NOMO-1 treated with DMSO at 0.1 percent for 48 hours (cell line): ENCODE results near the gene FGGY.
"Not testable (repeated sequence)": the region's sequence is repeated elsewhere in the genome, so short reads cannot be mapped to it uniquely, and the experiment has no call there.

Source experiments
- DNase-seq: peaks from one replicate; lab custom pipeline; 2025; ENCODE audit not compliant: unreplicated experiment; lab: John Stamatoyannopoulos, UW

FGGY gene

DNA sequence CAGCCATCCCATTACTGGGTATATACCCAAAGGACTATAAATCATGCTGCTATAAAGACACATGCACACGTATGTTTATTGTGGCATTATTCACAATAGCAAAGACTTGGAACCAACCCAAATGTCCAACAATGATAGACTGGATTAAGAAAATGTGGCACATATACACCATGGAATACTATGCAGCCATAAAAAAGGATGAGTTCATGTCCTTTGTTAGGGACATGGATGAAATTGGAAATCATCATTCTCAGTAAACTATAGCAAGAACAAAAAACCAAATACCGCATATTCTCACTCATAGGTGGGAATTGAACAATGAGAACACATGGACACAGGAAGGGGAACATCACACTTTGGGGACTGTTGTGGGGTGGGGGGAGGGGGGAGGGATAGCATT, 241.6 kb downstream of the FGGY start:
- not testable (repeated sequence) for DNase-seq

DNA sequence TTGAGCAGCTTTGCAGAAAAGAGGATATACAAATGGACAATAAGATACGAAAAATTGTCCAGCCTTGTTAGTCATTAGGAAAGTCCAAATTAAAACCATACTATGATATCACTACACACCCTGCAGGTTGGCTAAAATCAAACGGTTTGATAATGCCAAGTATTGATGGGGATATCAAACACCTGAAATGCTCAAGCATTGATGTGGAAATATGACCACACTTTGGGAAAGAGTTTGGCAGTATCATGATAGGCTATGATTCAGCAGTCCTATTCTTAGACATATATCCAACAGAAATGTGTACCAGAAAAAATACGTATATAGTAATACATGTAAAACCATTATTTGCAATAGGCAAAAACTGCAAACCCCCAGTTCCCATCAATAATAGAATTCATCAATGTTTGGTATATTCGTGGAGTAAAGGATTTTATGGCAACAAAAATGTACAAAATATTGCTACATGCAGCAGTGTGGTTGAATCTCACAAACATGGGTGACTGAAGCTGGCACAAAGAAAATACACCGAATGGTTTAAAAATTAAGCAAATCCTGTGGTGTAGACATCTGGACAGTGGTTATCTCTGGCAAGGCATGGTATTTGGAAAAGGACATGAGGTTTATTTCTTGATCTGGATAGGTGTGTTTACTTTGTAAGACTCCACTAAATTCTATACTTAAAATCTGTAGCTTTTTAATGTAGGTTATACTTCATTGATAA, 243.2 kb downstream of the FGGY start:
- no peak for DNase-seq

DNA sequence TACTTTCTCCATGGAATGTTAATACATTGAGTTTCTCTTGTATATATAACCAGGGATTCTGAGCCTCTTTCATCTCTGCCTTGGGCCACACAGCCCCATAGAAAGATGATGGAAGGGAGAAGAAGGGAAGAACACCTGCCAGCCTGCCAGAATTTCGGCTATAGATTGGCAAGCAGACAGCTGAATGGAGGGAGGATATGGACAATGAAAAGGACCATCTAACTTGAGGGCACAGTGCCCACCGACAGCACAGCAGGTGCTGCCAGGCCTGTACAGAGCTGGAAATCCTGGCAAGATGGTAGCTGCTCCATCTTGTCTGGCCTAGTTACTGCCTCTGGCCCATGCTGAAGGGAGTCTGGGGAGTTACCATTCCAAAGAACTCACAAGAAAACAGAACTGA, 244.3 kb downstream of the FGGY start:
- DNase-seq = no peak

DNA sequence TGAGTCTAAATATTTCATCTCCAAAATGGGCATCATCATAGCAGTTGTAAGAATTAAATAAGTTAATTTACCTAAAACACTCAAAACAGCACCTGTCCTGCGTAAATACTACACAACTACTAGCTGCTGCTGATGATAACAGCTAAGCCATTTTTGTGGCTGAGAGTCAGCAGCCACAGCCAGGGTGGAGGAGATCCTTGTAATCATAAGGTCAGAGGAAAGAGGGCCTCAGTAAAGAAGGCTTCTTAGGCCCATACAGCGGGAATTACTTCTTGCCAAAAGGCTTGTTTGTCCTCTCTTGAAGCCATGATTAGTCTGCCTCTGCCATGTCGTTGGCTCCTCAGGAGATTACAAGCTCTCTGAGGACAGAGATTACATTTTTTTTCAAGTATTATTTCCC, 245.0 kb downstream of the FGGY start:
- DNase-seq = no peak

DNA sequence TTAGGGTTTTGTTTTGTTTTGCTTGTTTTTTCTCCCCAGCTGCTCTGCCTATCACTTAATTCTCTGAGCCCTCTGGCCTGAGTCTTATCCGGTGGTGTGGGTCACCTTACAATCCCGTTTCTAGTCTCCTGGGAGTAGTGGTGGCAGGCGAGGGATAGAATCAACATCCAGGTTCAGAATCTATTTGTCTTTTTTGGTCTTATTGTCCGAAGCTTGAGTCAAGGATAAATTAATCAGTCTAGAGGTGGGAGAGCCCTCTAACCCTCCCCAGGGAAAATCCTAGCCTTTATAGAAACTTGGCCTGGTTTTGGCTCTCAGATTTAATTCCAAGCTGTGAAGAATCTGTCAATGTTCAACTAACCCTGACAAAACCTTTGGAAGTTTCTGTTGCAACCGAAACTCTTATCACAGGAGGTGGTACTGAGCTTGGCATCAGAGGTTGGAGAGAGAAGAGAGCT, 246.3 kb downstream of the FGGY start:
- no peak for DNase-seq

DNA sequence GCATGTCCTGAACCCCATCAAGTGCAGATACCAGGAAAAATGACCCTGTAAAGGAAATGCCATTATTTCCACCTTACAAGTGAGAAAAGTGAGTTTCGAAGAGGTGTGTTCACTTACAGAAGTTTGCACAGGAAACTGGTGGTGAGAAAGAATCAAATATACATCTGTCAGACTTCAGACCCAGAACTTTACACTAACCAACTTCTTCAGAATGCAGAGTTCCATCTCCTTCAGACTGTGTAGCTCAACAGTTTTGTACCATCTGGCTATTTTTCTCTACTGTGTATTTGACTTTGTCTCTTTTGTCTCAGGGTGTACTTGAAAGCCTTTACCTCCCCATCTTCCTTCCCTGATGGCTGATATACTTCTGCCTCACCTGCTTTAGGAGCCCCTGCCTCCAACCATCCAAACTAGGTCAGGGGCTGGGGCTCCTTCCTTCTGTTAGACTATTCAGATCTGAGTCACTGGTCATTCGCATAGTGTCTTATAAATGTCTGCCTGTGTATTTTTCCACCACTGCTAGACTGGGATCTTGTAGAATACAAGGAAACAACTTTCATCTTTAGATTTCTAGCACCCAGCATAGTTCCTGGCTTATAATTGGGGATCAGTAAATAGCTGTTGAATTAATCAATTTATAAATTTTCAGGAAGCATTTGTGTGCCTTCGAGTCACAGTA, 247.9 kb downstream of the FGGY start:
- no peak for DNase-seq

DNA sequence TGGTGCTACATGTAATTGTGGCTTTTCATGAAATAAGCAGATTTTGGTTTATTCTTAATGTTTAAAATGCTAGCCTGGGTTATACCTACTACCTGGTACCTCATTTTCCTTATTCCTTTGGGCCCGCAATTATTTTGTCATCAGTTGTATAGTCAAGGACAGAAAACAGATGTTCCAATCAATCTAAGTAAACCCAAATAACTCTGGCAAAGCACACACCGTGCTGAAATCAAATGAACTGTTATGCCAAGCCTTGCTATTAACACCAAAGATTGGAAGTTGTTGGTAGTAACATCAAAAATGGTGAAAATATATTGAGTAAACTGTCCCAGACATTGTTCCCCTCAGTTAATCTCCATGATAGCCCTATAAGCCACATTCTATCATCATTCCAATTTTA, 248.9 kb downstream of the FGGY start:
- DNase-seq = no peak

DNA sequence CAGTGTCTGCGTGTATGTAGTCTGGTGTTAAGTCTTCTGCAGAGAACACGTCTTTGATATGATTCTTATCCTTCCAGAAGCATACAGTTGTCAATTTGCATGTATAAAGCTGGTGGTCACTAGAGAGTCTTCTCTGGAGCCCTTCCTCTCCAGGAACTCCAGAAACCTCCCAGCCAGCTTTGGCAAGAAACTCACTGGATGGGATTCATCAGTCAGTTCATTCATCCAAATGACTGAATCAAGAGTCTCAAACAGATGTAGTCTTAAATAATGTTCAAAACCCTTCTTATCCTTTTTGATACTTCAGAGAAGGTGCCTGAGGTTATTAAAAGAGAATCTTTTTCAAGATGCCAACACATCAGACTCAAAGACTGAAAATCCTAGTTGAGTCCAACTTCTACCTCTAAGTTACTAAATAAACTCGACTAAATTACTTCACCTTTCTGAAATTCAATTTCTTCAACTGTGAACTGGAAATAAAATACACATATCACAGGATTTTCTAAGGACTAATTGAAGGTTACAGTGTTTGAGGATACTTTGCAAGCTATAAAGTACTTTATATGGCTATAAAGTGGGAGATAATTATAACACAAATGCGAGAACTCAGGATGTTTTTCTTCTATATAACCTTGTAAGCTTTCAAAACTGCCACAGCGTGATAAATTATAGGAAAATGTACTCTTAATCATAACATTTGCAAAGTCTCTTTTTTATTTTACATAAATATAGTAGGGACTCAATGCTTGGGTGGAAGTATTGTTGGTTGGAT, 252.4 kb downstream of the FGGY start:
- DNase-seq = no peak

DNA sequence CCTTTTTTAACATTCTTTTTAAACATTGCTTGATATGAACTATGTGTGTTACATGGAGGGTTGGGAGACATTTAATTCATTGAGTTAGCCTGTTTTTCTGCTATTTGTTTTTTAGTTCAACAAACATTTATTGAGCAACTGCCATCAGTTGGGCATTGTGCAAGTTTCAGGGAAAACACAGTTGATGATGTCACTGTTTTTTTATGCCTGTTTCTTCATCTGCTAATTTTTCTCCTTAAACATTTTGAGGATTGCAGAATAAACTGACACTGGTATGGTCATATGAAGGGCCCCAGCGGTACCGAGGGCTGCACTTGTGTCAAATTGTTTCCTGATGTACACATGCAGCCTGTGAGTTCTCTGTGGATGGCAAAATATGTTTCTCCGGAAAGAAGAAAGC, 253.0 kb downstream of the FGGY start:
- DNase-seq = peak; percentile 80

DNA sequence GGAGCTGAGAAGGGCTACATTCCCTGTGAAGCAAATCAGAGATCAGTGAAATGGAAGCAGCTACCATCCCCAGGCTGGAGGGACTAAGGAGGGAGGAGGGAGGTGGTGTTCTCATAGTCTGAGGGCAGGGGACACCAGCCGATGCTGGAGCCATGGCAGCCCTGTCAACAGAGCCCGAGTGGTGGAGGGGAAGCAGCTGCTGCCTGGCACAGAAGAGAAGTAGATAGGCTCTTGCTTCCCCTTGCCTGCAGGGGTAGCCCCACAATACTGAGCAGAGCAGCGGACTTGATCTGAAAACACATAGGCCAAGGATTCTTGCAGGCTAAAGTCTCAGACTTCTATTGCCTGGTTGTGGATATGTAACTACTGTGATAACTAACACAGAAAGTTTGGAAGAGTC, 255.1 kb downstream of the FGGY start:
- no peak for DNase-seq

DNA sequence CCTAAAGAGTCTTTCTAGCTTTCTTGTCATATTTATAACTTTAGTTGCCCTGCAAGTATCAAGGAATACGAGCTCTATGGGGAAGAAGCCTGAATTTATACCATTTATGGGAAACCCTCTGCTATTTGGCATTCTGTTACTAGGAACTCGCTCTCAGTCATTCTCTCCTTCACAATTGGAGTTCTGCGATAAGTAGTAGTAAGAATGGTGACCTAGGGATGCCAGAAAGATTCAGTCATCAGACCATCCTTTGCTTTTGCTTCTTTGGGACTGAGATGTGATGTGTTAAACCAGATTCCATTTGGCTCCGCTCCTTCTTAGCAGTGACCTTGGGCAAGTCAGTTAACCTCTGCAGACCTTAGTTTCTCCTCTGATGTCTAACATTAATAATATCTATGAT, 256.5 kb downstream of the FGGY start:
- no peak for DNase-seq

DNA sequence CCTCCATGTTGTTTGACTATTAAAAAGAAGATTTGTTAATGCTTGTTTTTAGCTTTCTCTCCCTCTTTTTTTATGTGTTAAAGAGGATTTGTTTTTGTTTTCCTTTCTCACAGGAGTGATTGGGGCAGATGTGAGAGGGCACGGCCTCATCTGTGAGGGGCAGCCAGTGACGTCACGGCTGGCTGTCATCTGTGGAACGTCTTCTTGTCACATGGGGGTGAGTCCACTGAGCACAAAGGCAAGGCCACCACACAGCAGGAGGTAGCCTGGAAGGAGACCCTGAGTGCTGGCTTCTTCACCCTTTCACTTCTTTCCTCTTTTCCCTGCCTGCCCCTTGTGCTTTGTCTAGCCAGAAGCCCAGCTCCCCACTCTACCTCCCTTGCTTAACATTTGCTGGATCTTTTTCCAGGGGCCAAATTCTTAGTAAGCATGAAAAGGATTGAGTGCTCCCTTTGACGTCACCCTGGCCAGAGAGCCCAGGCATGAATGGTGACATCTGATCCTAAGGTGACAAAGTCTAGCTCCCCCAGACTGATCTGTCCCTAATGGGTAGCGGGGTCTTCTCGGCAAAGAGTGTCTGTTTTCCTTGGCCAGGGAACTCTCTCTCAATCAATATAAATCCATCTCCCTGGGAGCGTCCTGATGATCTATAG, 257.2 kb downstream of the FGGY start:
- no peak for DNase-seq

DNA sequence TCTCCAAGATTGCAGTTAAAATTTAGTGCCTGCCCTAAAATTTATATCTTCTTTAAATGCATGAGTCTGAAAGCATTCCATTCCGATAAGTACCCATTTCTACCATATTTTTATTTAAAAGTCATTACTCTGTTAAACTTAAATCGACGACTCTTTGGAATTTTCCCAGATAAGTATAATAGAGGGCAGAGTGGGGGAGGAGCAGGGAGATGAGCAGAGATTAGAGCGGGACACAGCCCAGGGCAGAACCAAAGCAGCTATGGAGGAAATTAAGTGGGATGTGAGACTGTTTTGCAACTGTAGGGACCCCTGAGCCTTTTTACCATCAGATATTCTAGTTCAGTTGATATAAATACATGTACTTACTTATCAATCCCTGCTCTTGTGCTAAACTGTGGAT, 257.9 kb downstream of the FGGY start:
- DNase-seq = no peak

DNA sequence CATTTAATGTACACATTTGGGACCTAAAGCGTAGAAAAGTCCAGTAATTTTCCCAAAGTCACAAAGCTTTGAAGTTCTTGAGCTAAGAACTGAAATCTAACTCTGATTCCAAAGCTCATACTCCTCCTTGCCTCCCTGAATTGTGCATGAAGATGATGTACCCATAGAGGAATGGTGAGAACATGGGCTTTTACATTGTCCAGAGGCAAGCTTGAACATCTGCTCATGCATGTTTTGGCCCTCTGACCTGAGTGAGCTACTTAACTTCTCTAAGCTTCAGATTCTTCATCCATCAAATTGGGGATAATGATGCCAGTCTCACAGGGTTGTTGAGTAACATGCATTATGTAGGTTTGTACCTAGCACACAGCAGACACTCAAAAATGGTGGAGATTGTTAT, 259.5 kb downstream of the FGGY start:
- no peak for DNase-seq

DNA sequence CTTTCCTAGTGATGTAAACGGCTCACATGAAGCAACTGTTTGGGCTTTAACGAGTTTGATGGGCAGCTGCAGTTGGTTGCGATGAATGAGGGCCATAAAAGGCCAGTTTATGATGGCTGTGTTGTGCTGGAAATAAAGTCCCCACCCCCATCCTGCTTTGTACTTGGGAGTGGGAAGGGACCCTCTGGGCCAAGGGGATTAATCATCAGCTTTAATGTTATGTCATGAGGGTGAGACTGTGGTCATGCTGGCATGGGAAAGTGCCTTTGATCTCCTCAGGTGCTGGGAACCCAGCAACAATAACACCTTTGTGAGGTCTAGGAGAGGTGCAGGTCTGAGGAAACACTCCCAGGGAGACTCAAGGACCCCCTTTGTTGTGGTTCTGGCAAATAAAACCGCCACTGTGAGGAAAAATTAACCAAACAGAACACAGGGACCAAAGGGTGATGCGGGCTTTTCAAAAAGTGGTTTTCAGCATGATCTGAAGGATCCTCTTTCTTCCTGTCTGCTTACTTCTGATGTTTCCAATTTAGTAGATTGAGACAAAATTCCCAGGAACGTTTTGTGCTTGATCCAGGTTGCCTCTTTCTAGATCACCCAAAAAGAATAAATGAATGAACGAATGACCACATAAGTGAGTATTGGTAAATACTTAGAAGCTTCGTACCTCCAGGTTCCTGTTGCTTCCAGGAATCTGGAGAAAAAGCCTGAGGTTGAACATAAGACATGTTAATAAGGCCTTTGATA, 260.1 kb downstream of the FGGY start:
- no peak for DNase-seq

DNA sequence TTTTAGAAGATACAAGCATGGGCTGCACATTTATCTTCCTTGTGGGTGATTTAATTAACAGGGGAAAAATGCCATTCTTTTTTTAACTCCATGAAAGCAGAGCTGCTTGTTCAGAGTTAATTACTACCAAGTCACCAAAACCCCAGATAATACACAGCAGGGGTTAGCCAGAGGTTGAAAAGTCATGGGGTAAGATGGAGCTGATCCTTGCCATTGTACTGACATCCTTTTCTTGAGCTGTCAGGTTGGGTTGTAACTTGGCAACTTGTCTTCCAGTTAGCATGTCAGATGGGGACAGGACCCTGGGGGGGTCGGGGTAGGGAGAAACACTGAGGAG, 260.6 kb downstream of the FGGY start:
- DNase-seq = no peak

DNA sequence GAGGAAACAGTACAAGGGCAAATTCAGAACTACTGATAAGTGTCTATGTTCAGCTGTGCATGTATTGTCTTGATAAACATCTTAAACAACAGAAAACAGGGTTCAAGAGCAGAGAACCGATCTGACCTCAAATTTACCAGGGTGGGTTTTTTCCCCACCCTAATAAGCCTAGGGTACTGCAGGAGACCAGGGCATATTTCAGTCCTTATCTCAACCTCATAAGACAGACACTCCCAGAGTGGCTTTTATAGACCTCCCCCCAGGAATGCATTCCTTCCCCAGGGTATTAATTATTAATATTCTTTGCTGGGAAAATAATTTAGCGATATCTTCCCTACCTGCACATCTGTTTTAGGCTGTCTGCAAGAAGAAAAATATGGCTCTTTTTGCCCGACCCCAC, 261.7 kb downstream of the FGGY start:
- not testable (repeated sequence) for DNase-seq

DNA sequence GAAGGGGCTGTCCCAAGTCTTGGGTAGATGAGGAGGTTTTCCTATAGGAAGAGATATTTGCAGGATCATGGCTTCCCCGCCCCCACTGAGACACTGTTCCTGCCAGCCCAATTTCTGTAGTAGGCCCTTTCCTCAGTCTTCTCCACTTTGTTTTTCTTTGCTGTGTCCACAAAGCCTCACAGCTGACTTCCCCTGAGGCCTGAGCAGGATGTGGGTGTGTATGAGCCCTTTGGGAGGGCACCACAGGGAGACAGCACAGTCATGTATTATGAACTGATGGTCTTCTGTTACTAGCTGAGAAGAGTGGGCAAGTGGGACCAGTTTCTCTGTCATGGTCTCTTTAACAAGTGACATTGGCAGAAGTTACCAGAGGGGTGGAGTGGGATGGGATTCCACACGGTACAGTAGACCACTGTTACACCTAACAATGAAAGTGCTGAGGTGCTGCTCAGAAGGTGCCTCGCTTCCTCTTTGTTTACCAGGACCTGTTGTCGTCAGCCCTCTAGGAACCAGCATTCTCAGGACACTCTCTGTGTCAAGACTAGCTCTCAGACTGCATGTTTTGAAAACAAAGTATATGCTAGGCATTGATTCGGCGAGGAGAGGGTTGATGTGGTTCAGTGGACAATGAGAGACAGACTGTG, 264.0 kb downstream of the FGGY start:
- no peak for DNase-seq

DNA sequence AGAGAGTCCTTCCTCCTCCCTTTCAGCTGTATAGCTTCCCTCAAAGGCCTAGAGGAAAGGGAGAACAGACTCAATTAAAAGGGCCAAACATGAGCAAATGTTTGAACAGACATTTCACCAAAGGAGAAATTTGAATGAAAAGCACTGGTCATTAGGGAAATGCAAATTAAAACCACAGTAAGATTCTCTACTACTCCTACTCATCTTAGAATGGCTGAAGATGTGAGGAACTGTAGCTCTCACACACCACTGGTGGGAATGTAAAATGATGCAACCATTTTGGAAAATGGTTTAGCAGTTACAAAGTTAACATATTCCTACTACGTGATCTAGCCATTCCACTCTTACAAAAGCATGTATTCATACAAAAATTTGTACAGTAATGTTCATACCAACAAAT, 264.9 kb downstream of the FGGY start:
- no peak for DNase-seq

DNA sequence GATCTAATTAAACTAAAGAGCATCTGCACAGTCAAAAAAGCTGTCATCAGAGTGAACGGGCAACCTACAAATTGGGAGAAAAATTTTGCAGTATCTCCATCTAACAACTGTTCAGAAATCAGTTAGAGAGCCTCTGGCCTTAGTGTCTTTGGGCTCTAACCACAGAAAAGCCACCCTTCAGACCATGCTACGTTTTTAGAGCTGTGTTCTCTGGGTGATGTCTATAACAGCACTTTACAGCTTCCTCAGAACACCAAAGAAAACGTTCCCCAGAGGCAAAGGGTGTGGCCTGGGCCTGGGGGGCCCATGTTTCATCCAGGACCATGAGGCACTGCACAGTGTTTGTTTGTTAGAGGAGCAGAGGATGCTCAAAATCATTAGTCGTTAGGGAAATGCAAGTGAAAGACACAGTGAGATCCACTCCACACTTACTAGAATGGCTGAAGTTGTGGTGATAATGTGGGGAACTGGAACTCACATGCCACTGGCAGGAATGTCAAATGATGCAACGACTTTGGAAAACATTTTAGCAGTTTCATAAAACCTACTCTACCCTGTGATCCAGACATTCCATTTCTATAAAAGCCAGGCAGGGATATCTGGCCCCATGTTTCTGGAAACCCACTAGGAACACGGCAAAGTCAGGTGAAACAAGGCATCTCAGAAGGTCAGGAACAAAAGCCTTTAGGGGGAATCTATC, 267.4 kb downstream of the FGGY start:
- no peak for DNase-seq
